GM21526 (cell line): ENCODE measurements around the gene CELF2.

Experiments
- ATAC-seq: cut with Tn5 transposase; IDR thresholded peaks from one replicate; pipeline ENCODE4 v1.9.1; 2021; ENCODE audit warnings: moderate library complexity; ENCODE audit not compliant: unreplicated experiment, low FRiP score

Gene CELF2

DNA sequence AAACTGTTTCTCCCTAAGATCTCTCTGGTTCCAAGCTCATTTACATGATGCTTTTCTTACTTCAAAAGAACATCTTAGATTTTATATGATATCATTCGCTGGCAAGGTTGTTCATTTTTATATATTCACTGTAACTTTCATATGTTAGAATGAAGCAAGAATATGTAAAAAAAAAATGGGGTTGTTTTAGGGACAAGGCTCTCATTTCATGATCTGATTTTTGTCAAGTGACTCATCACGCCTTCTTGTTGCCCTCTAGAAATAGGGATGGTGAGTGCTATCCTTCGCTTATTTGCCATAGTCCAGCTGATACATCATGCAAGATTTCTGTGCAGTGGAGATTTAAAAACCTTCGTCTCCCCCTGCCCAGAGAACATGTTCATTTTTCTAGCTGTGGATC lies 14.0 kb upstream of the CELF2 start:
- ATAC-seq: no peak

DNA sequence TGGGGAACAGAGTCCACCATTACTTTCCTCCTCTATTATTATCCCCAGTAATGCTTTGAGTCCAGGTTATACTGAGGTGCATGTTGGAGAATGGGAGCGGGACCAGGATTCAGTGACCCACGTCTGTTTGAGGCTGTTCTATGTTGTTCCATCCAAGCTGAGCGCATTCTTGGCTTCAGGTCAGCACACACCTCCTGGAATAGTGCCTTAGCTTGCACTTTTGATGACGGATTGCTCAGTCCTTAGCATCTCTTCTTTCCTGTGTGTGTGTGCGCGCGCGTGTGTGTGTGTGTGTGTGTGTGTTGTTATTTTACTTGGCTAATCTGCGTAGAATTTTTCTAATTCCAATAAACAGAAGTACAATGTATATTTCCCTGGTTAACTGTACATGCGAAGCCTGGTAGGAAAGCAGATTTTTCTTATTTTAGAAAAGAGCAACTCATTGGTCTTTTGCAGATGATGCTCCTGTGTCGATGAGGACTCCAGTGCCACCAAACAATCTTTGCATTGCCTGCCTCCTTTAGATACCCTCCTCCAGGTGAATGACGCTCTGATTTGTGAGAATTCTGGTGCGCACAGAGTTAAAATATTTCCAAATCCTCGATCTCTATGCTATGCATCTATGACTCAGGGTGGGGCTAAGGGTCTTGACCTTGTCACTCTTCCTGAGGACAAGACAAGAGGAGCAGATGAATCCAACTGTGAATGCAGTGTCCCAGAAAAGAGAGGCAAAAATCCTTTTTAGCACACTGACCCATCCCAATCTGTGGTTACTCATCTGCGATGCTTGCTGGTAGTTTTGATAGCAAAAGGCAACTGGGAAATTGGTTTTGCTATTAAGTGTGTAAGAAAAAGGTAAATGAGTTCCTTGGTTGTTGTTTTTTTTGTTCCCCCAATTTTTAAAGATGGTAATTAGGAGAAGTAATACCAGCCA lies 13.3 kb upstream of the CELF2 start:
- no peak for ATAC-seq

DNA sequence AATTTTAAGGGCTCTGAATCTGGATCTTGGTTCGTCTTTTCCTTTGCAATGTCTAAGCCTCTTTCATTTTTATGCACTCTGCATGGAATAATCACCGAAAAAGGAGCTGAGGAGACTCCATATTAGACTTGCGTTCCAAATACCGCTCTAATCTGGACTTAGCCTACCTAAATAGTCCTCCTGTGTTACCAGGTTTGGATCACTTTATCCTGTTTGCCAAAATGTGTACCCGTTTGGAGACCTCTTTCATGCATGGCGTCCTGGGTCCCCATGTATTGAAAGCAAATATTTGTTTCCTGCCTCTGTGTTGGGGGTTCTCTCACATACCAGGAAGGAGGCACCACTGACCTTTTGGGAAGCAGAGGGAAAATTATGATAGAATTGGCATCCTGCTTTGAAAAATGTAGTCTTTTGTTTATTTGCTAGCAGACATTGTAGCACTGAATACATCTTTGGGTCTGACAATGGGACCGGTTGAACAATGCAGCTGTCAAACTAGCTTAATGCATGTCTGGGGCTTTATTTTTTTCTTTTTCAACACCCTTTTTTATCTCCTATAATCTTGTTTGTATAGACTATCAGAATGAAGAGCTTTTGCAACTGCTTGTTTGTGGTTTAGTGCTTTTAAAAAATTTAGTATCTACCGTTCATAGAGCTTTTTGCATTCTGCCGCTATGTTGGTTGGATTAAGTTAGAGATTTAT lies 11.8 kb upstream of the CELF2 start:
- no peak for ATAC-seq

DNA sequence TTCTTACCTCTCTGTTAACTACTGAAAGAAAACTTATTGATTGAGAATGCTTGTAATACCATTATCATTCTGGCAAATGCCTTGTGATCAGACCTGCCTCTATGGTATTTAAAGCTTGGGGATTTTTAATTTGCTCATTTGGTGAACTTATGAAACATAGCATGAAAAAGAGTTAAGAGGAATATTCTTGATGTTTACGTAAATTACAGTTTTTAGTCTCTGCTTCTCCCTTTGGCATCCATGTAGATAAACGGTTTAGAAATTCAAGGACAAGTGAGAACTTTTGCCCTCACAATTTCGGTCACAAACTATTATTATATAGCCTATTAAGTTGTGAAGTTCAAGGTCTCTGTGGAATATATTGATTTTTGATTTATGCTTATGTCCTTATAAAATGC lies 11.2 kb upstream of the CELF2 start:
- no peak for ATAC-seq

DNA sequence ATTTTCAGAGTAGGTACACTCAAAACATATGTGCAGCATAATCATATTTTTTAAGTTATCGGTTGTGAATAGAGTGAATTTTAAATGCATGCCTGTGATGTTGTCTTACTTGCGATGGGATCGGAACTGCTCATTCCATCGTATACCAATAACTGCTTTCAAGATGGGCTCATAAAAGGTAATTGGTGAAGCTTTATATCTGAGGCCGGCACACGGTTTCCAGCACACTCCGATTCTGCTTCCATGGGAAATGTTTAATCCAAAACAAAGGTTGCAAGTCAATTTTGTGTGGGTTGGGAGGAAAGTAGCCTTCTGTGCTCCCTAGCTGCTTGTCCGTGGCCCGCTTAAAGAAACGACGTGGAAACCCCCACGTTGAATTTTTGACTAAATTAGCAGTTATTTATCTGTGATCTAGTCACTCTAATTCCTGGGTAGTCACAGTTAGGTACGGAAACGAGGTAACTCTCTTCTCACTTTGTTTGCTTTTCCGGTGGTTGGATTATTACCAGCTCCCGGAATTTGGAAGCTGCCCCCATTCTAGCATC lies 10.1 kb upstream of the CELF2 start:
- no peak for ATAC-seq

DNA sequence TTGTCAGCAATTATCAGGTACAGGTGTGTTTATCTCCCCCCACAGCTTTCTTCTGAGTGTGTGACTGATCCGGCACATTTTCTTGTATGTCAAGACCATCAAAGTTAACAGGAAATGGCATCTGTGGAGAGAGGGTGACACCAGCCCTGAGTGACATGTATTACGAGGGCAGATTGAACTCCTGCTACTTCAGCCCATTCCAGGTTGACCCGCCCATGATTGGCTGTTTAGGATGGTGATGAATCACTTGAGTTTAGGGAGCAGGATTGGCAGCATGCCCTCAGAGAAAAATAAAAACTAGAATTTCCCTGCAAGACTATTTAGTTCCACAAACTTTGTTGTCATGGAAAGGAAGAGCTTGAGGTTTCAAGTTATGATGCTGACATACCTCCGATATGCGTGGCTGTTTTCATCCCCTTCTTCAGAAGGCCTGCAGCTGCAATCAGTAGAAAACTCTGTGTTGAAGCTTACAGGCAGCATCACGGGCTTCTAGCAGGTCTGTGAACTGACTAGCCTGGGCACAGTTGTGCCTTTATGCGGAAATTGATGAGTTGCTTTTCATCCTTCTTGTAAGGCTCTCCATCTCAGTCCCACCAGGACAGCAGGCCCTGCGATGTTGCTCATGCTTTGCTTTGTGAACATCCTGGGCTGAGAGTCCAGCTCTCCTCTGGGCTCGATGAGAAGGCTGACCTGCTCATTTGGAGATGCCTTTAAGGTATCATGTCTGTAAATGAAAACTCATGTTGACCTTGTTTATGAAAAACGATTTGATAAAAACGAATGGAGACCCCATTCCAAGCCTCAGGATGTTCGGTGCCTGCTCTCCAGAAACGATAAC lies 8.0 kb upstream of the CELF2 start:
- ATAC-seq: no peak

DNA sequence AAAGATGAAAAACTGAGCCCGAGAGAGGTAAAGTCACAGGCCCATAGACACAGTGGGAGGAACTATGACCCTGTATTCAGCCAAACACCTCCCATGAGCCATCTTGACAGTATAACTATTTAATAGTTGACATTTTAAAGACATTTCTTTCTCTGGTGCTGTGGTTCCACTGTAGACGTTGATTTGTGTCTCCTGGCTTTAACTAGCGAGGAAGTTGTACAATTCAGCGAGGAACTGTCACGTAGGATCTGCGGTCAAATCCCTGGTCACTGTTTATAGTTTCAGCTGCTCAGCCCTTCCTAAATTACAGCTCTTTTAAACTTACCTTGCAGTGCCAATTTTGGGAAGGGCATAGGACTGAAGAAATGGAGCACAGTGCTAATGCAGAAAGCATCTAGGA lies 7.1 kb upstream of the CELF2 start:
- no peak for ATAC-seq

DNA sequence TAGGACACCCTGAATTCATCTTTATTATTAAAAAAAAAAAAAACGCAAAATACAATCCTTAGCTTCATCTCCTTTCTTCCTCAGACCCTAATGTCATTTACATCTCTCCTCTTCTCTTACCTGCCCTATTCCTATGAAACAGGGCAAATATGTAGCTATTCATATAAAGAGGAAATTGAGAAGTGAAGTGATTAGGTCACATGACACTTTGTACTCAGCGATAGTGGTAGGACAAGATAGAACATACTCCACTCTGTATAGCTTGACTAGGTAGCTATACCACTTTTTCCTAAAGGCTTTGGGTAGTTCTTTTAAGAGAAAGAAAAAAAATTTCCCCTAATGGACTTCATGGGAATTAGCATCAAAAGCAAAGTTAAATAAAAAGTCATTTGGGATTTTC lies 6.2 kb upstream of the CELF2 start:
- no peak for ATAC-seq

DNA sequence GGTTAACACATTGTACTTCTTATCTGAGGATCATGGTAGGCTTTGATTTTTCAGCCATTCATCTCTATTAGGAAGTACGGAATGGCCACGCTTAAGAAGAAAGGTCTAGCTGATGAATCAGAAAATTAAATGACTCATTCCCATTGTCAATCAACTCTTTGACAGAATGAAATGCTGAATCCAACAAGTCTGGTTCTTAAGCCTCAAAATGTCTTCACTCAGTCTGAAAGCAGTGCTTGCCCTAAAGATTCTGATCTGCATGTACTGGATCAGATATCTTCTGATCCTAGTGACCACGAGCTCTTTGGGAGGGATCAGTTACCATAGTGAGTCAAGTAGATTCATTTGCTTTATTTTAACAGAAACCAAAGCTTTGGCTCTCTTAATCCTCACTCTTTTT lies 5.7 kb upstream of the CELF2 start:
- ATAC-seq: no peak

DNA sequence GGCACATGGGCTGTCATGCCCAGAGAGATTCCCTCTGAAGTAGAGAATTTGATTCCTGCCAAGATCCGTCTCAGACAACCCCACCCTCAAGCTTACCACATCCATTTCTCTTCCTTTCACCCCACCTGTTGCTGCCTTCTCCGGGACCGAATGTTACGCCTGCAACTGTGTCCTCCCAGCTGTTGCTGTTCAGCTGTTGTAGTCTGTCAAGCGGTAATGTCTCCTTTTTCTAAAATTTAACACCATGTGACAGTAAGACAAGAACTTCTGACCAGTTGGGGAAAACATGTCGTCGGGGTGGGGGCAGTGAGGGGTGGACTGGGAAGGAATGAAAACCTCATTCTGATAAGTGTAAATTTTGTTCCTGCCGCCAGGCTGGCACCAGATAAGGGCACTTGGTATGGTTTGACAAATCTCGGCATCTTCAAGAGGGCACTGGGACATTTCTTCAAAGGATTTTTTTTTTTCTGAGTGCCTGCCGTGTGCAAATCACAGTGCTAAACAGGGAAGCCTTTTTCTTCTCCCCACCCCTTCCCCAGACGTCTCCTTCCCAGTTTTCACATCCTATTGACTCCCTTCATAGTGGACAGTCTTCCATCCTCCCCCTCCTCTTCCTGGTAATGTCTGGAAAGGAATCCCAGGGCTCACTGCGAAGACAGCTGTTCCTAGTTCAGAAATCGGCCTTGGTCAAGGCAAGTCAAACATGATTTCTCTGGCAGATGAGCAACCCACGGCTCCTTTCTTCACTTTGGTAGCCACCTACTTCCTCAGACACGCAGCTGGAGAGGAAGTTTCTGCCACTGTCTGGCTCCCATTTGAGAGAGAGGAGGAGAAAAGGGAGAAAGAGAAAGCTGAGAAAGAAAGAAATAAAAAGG lies 5.0 kb upstream of the CELF2 start:
- no peak for ATAC-seq

DNA sequence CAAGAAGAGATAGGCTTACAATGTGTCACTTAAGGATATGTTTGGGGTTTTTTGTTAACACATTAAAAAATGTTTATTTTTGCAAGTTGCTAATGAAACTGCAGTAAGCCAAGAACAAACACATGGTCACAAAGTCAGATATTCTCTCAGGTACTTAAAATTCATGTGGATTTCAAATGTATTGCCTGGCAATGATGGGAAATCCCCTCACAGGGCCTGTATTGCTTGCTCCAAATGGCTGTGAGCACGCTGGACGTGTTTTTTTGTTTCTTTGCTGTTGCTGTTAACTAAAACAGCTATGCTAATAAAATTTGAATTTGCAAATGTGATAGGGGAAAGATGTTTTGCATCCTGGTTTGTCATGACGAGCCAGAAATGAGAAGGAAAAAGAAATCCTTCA lies 3.8 kb upstream of the CELF2 start:
- ATAC-seq: no peak

DNA sequence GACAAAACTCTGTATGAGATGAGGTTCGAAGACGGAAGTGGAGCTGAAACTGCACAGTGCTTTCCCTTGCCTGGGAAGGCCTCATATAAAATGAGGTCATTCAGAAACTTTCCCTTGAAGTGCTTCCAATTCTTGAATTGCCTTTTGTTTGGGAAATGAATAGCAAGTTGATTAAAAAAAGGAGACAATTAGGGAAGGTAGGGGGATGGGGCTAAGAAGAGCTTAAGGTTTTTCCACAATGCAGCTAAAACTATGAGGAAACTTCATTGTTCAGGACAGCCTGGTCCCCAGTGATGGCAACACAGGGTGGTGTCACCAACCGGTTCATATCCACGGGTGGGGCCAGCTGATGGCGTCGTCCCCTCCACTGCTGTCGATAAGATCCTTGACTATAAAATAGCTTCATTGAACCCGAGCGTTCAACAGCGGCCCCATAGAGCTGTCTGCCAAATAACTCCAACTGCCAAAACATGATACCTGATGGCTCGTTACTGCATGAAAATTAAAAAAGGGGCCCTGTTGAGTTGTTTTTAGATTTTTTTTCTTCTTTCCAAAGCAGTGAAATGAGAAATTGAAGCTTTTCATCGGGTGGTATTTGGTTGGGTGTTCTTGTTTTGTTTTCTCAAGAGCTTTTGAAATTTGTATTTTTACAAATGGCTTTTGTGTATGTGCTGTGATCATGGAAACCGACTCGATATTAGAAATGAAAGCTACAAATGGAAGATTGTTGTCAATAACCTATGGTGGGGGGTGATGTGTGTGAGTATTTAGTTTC lies 2.8 kb upstream of the CELF2 start:
- no peak for ATAC-seq

DNA sequence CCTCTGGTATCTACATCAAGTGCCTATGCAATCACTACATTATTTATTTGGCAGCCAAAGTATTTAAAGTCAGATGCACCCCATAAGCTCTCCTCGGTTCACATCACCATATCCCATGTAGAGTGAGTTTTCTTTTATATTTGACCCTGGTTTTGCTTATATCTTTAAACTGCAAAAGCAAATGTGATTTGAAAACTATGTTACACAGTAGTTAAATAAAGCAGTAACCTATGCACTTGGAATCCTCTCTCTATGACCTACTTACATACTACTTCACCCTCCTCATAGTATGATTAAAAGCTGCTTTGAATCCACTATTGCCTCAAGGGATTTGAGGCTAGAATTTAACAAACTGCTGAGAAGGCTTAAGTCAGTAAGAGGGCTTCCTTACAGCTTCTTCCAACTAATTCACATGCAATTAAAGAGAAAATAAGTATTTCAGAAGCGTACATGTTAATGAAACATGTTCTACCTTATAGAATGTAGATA lies 2.2 kb upstream of the CELF2 start:
- no peak for ATAC-seq

DNA sequence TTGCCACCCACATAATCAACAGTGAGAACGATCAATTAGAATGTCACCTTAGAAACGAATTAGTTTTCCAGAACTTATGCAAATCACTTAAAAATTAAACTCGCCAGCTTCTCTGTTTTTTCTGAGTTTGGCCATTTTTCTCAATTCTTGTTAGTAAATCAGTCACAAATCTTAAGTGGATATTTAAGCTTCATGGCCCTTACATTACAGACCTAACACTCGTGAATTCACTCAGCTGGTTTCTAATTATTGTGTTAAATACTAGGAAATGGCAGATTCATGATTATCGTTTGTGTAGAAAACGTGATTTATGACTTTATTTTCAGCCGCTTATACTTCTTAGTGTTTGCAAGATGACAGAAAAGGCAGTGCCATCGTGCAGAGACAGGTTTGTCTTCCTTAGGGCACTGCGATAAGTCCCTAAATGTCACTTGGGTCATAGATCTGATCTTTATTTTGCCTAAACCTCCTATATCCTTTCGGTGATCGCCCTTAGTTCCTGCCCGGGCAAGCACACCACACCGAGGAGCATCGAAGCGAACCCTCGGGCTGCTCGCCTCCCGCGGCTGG lies 587 bp upstream of the CELF2 start:
- no peak for ATAC-seq

DNA sequence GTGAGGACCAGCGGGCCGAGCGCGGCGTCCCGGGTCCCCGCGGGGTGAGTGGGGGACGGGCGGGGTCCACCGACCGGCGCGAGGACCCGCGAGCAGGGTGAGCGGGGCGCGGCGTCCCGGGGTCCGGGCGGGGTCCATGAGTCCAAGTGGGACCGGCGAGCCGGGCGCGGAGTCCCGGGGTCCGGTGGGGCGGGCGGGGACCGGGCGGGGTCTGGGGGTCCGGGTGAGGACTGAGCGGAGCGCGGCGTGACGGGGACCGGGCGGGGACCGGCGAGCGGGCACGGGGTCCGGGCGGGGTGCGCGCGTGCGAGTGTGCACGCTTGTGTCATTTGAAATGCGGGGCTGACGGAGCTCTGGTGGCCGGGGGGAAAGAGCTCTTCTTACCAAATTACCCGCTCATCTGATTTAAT lies 765 bp downstream of the CELF2 start:
- ATAC-seq: no peak

DNA sequence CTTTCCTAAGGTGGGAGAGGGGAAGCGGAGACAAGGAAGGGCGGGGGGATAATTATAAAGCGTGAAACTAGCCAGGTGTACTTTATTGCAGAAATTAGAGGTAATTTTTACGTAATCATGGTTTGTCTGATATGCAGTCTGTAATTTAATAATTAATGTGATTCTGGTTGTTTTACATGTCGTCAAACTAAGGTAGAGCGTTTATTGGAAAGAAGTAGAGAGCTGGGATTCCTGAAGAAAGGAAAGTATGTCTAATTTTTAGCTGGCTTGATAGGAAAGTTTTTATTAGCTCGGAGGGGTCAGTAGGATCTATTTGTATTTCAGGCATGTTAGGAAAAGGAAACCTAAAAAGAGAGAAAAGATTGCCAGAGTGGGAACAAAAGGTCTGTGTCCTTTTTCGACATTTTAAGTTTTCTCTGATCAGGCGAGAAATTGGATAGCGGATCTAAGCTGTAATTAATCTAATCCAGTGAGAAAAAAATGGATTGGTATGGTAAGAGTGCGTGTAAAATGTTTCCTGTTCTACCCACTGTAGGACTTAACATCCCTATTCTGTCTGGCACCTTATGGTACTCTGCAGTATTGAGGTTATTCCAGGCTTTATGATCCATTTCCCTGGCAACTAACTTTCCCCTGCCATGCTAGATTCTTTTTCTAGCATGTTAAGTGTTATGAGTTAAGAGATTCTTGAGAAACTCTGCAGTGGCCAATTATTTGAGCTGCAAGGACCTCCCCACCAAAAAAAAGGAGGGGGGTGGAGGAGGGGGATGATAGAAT lies 1.4 kb downstream of the CELF2 start:
- no peak for ATAC-seq

DNA sequence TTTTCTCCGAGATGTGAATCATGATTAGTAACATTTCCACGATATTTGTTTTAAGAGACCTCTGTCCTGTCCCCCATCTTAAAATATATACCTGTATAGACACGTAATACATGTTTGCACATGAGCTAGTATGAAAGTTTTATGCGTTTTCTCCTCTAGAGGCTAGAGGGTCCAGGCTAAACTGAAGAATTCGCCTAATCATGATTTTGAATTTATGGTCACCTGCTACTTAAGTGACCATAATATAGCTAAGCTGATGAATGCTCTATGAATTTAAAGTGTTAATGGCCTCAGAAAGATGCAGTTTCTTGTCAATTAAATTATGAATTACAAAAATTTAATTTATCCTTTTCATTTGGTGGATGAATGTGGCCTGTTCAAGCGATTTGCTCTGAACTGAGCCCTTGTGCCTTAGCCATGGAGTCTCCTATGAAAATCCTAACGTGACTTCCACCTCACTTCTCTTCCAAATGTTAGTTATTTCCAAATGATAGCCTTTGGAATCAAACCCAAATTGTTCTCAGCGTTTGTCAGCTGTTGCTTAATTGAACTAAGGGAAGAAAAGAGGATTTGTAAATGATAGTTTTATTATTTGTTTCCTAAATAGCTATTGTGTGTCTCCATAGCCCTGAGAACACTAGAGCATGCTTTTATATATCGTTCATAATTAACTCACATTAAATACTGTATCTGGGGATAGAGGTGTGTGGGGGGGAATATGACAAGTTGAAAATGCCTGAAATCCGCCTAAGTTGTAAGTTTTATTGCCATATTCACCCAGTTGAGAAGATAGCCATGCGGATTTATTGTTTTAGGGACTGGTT lies 2.3 kb downstream of the CELF2 start:
- no peak for ATAC-seq
